CD4-positive, alpha-beta T cell (primary cell): Measurements from ENCODE around the gene CKB. TPM values are rescaled to one million over a fixed set of nuclear protein-coding genes. Genes with fewer than 3 reads are reported as not detected.

Experiments used
- ATAC-seq: fragments of 200-7000 bp; cut with Tn5 transposase; one replicate; pipeline ENCODE4 v1.10.0; 2022; ENCODE audit warnings: mild to moderate bottlenecking; ENCODE audit not compliant: poor library complexity
- CTCF ChIA-PET: fragments of 350-600 bp; sonication (Branson Sonifier 250); formaldehyde crosslinking; loops from one replicate; lab custom pipeline; 2021; ENCODE audit warnings: antibody characterized with exemption, inconsistent platforms; lab: Charles Lee
- POLR2A ChIA-PET: fragments of 350-600 bp; sonication (Branson Sonifier 250); formaldehyde crosslinking; loops from one replicate; lab custom pipeline; 2021; ENCODE audit warnings: antibody characterized with exemption, inconsistent platforms; lab: Charles Lee
- DNase-seq, 14 experiments: peaks; one replicate each; pipeline ENCODE4 v3.0.0-alpha.2; 2013 to 2020; ENCODE audit warnings: mixed read lengths in 2 of 14
- H3K27ac ChIP-seq, 2 donors: one replicate each; pipeline versions ENCODE4 v1.5.1 to v1.7.0; 2013; ENCODE audit warnings: low read length in 2 of 2, low read depth in 1 of 2, mild to moderate bottlenecking in 1 of 2
- H3K27me3 ChIP-seq, 2 experiments: 1 replicate in 1 of 2; 2 replicates in 1 of 2; pipeline versions ENCODE4 v1.6.1 to v1.7.0; 2013; ENCODE audit warnings: low read length in 2 of 2, control low read depth in 1 of 2, mild to moderate bottlenecking in 1 of 2, moderate library complexity in 1 of 2; ENCODE audit not compliant: insufficient read depth in 2 of 2, control insufficient read depth in 1 of 2
- H3K36me3 ChIP-seq: one replicate; pipeline ENCODE4 v1.6.1; 2013; ENCODE audit warnings: low read length, control low read depth; ENCODE audit not compliant: insufficient read depth
- H3K4me1 ChIP-seq: one replicate; pipeline ENCODE4 v1.6.1; 2013; ENCODE audit warnings: low read length, control low read depth; ENCODE audit not compliant: insufficient read depth
- H3K4me3 ChIP-seq: one replicate; pipeline ENCODE4 v1.5.1; 2013; ENCODE audit warnings: mild to moderate bottlenecking, low read length, moderate library complexity
- H3K9me3 ChIP-seq, 2 experiments: 1 replicate in 1 of 2; 2 replicates in 1 of 2; pipeline versions ENCODE4 v1.6.1 to v1.7.0; 2013; ENCODE audit warnings: low read length in 2 of 2, mild to moderate bottlenecking in 2 of 2, control low read depth in 1 of 2, moderate library complexity in 1 of 2; ENCODE audit not compliant: control insufficient read depth in 1 of 2, insufficient read depth in 1 of 2
- H3K27ac Mint-ChIP-seq: one replicate; pipeline ENCODE4 v1.8.0; 2020; ENCODE audit warnings: mixed read lengths
- H3K27me3 Mint-ChIP-seq: one replicate; pipeline ENCODE4 v1.8.0; 2021; ENCODE audit warnings: mixed read lengths
- H3K36me3 Mint-ChIP-seq: one replicate; pipeline ENCODE4 v1.8.0; 2021; ENCODE audit warnings: low read depth, mixed read lengths
- H3K4me1 Mint-ChIP-seq: one replicate; pipeline ENCODE4 v1.8.0; 2021; ENCODE audit warnings: low read depth, mixed read lengths
- H3K4me3 Mint-ChIP-seq: one replicate; pipeline ENCODE4 v1.8.0; 2020; ENCODE audit warnings: mild to moderate bottlenecking, mixed read lengths
- H3K9me3 Mint-ChIP-seq: one replicate; pipeline ENCODE4 v1.8.0; 2020; ENCODE audit warnings: mixed read lengths
- intact Hi-C, 2 experiments: fragments of 100-400 bp; cut with DNase I in 1 of 2; cut with micrococcal nuclease in 1 of 2; formaldehyde crosslinking; loops; one replicate each; pipeline versions ENCODE4 v1.15.1 to v1.9.0; 2023 to 2025; cut with DNase I, micrococcal nuclease
- total RNA-seq, 174 experiments: library from RNA in 2 of 174; stranded (reverse) in 2 of 174; gene quantifications; one replicate each; pipeline ENCODE4 v1.2.3 and lab custom pipeline; 2021 to 2026
- TF ChIP-seq, protein P1 (sequence below): fragments of 200-600 bp; IDR thresholded peaks from one replicate; pipeline ENCODE4 v1.8.0; 2022; ENCODE audit warnings: antibody characterized with exemption, mild to moderate bottlenecking

CKB gene
- total RNA-seq, 2 experiments from 2014 or later = 5.8 to 6.6 TPM

DNA sequence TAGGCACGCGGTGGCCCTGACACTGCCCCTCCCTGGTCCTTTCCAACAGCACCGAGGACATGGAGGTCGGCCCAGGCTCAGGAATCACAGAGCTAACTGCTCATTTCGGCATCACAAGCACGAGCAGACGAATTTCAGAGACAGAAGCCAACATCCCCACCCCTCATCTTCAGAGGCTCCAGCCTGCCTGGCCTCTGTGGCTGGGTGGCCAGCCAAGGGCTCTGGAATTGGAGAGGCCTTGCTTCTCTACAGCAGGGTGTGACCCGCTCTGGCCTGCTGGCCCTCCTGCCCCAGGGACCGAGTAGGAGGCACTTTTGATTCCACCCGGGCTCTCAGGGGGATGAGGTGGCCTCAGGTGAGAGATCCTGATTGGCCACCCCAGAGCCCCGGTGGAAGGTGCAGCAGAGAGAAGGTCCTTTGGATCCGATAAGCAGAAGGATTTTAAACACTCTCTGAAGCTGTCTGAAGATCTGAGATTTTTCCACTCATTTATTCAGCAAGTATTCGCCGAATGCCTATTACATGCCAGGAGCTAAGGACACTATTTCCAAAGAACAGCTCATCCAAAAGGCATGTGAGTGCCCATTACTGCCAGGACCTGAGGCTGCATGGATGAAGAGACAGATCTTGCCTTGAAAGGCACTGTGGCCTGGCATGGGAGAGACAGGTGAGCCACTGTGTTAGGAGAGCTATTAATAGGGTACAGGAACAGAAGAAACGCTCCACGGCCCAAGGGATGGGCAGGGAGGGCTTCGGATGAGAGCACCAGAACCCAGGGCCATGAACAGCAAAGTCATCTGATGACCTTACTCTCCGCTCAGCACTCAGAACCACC, 29.6 kb upstream of the CKB start:
- H3K27ac ChIP-seq = no peak overlapping the region
- H3K9me3 ChIP-seq = no peaks in the 10 kb centered on the region
- no peaks in the 10 kb centered on the region for H3K27me3 ChIP-seq
- ChIA-PET POLR2A (no interaction called here), CTCF (interaction anchor here (1.4 kb wide), 1 partner anchor 33 kb away, joined by 3 read pairs; no protein-coding TSS in a partner anchor)
- Mint-ChIP-seq H3K4me3 (no peak overlapping the region), H3K36me3 (peaks cover 13% of the 10 kb centered on the region), H3K4me1 (peaks cover 10% of the 10 kb centered on the region), H3K27me3 (no peaks in the 10 kb centered on the region), H3K9me3 (no peaks in the 10 kb centered on the region), H3K27ac (no peak overlapping the region)
- ATAC-seq (no peak), DNase-seq (no peak)
- TF ChIP-seq, protein P1, sequence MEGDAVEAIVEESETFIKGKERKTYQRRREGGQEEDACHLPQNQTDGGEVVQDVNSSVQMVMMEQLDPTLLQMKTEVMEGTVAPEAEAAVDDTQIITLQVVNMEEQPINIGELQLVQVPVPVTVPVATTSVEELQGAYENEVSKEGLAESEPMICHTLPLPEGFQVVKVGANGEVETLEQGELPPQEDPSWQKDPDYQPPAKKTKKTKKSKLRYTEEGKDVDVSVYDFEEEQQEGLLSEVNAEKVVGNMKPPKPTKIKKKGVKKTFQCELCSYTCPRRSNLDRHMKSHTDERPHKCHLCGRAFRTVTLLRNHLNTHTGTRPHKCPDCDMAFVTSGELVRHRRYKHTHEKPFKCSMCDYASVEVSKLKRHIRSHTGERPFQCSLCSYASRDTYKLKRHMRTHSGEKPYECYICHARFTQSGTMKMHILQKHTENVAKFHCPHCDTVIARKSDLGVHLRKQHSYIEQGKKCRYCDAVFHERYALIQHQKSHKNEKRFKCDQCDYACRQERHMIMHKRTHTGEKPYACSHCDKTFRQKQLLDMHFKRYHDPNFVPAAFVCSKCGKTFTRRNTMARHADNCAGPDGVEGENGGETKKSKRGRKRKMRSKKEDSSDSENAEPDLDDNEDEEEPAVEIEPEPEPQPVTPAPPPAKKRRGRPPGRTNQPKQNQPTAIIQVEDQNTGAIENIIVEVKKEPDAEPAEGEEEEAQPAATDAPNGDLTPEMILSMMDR = no peak
- peaks cover 7% of the 10 kb centered on the region for H3K36me3 ChIP-seq
- intact Hi-C loops = no loop called here
- H3K4me3 ChIP-seq = no peak overlapping the region
- peaks cover 2% of the 10 kb centered on the region for H3K4me1 ChIP-seq

DNA sequence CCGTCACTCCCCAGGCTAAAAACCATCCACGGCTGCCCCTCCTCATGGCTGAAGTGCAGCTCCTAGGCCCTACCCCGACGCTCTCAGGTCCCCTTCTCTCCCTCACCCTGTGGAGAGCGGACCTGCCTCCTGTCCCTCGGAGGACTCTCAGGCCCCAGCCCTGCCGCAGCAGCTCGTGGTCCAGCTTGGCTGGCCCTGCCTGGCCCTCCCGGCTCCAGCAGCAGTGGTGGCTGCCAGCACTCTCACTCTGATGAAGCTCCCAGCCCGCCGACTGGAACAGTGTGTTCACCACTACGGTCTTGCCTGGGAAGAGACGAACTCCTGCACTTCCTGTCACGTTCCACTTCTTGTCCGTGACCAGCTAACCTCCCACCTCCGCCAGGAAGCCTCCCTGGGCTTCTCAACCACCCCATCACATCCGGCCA, 28.7 kb upstream of the CKB start:
- DNase-seq = no peak
- no peak for ATAC-seq
- H3K27me3 Mint-ChIP-seq = no peaks in the 10 kb centered on the region
- H3K4me1 Mint-ChIP-seq = peaks cover 6% of the 10 kb centered on the region
- intact Hi-C loops = no loop called here
- CTCF ChIA-PET = interaction anchor here (1.4 kb wide), 1 partner anchor 33 kb away, joined by 3 read pairs; no protein-coding TSS in a partner anchor
- Histone ChIP-seq H3K36me3 (peaks cover 7% of the 10 kb centered on the region), H3K4me1 (peaks cover 8% of the 10 kb centered on the region), H3K27me3 (no peaks in the 10 kb centered on the region), H3K9me3 (no peaks in the 10 kb centered on the region), H3K4me3 (no peak overlapping the region), H3K27ac (no peak overlapping the region)
- POLR2A ChIA-PET = no interaction called here
- H3K4me3 Mint-ChIP-seq = no peak overlapping the region
- no peak overlapping the region for H3K27ac Mint-ChIP-seq
- peaks cover 9% of the 10 kb centered on the region for H3K36me3 Mint-ChIP-seq
- no peaks in the 10 kb centered on the region for H3K9me3 Mint-ChIP-seq
- TF ChIP-seq, protein P1 = no peak

DNA sequence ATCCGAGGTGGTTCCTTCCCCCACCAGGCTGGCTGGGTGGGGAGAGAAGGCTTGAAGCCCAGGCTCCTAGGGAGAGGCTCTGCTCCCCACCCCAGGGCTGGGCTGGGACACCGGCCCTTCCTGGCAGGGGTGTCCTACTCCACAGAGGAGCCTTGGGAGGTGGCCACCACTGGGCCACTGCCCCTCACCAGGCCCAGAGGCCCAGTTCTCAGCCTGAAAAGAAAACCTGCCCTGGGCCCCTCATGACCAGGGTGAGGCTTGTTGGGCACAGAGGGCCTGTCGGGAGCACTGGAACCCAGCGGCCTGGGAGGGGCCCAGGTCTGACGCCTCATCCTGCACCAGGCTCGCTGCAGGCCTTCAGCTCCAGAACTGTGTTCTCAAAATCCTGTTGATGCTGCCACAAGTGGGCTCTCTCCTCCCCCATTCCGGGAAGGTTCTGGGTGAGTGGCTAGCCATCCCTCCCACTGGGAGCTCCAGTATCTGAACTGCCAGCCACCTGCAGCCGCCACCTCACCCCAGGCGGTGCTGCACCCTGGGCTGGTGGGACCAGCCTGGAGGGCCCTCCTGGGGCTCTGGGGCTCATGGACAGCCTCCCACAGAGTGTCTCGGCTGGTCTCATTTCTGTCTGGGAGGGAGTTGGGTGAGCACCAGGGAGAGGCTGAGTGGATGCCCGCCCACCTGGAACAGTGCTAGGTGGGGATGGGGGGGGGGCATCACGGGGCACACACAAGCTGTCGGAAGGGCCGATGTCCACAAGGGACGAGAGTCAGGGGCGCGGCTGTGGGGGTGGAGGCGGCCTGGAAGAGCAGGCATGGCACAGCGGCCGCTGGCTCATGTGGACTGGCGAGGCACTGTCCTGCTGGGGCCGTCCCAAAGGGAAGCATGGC, 28.1 kb upstream of the CKB start:
- CTCF ChIA-PET = interaction anchor here (1.3 kb wide), 1 partner anchor 51 kb away, joined by 3 read pairs; no protein-coding TSS in a partner anchor

More for the DNA sequence above, 28.1 kb upstream of the CKB start:
- Mint-ChIP-seq H3K4me1 (peaks cover 6% of the 10 kb centered on the region), H3K4me3 (no peak overlapping the region), H3K27me3 (no peaks in the 10 kb centered on the region), H3K9me3 (no peaks in the 10 kb centered on the region), H3K27ac (no peak overlapping the region), H3K36me3 (peaks cover 9% of the 10 kb centered on the region)
- intact Hi-C loops = no loop called here
- peaks cover 8% of the 10 kb centered on the region for H3K4me1 ChIP-seq
- no peaks in the 10 kb centered on the region for H3K27me3 ChIP-seq
- TF ChIP-seq, protein P1 = no peak
- POLR2A ChIA-PET = no interaction called here
- DNase-seq (no peak), ATAC-seq (no peak)
- H3K9me3 ChIP-seq = no peaks in the 10 kb centered on the region
- no peak overlapping the region for H3K4me3 ChIP-seq
- no peak overlapping the region for H3K27ac ChIP-seq
- peaks cover 6% of the 10 kb centered on the region for H3K36me3 ChIP-seq
